GM18498 (cell line): ENCODE results near the gene CDH13.

ENCODE experiments used
- ATAC-seq: cut with Tn5 transposase; IDR thresholded peaks from one replicate; pipeline ENCODE4 v1.9.1; 2021; ENCODE audit warnings: mild to moderate bottlenecking, moderate library complexity; ENCODE audit not compliant: unreplicated experiment

Gene CDH13

GRCh38 chr16:82834151-82834815, 207.5 kb downstream of the CDH13 start:
- no peak for ATAC-seq

- no peak for ATAC-seq
Observed at GRCh38 chr16:82835487-82836155, 208.9 kb downstream of the CDH13 start.

- ATAC-seq, result no peak
Observed at GRCh38 chr16:82841108-82841507, 214.3 kb downstream of the CDH13 start.

- ATAC-seq, result no peak
Observed at GRCh38 chr16:82843606-82844271, 217.0 kb downstream of the CDH13 start.

GRCh38 chr16:82845116-82845515, 218.3 kb downstream of the CDH13 start:
- ATAC-seq, result no peak

GRCh38 chr16:82846806-82847205, 220.0 kb downstream of the CDH13 start:
- ATAC-seq, result no peak

- ATAC-seq, result no peak
Observed at GRCh38 chr16:82848013-82848412, 221.2 kb downstream of the CDH13 start.

- ATAC-seq, result no peak
Observed at GRCh38 chr16:82852388-82853008, 225.7 kb downstream of the CDH13 start.

GRCh38 chr16:82855471-82855870, 228.7 kb downstream of the CDH13 start:
- ATAC-seq, result no peak

GRCh38 chr16:82857693-82858365, 231.1 kb downstream of the CDH13 start:
- no peak for ATAC-seq

GRCh38 chr16:82859662-82860061, 232.9 kb downstream of the CDH13 start:
- ATAC-seq, result no peak

GRCh38 chr16:82860071-82860470, 233.3 kb downstream of the CDH13 start:
- no peak for ATAC-seq

GRCh38 chr16:82862057-82862456, 235.3 kb downstream of the CDH13 start:
- no peak for ATAC-seq

GRCh38 chr16:82864332-82865040, 237.7 kb downstream of the CDH13 start:
- ATAC-seq, result no peak

- ATAC-seq, result no peak
Observed at GRCh38 chr16:82865412-82865811, 238.6 kb downstream of the CDH13 start.

- no peak for ATAC-seq
Observed at GRCh38 chr16:82867485-82867884, 240.7 kb downstream of the CDH13 start.

- no peak for ATAC-seq
Observed at GRCh38 chr16:82874271-82874670, 247.5 kb downstream of the CDH13 start.

- ATAC-seq, result no peak
Observed at GRCh38 chr16:82874672-82875071, 247.9 kb downstream of the CDH13 start.

GRCh38 chr16:82876951-82877350, 250.2 kb downstream of the CDH13 start:
- no peak for ATAC-seq

- no peak for ATAC-seq
Observed at GRCh38 chr16:82878466-82878865, 251.7 kb downstream of the CDH13 start.

- ATAC-seq, result no peak
Observed at GRCh38 chr16:82880346-82880745, 253.6 kb downstream of the CDH13 start.
